HepG2 (cell line): Measurements from ENCODE around the gene CEBPG. TPM values are rescaled to one million over a fixed set of nuclear protein-coding genes. Genes with fewer than 3 reads are reported as not detected.

ENCODE experiments used
- BRCA1 ChIP-seq: sonication (generic); formaldehyde crosslinking; IDR thresholded peaks from 2 replicates; pipeline ENCODE4 v1.4.0; 2020; ENCODE audit warnings: missing genetic modification reagents
- CENPT ChIP-seq: sonication (generic); formaldehyde crosslinking; IDR thresholded peaks from 2 replicates; pipeline ENCODE4 v1.8.0; 2022; ENCODE audit warnings: low read depth, mild to moderate bottlenecking, moderate library complexity, missing genetic modification reagents
- FOXA3 ChIP-seq: IDR thresholded peaks from 2 replicates; pipeline ENCODE4 v1.6.1; 2016; ENCODE audit warnings: missing genetic modification reagents, missing compliant biosample characterization
- HOXA3 ChIP-seq: sonication (generic); formaldehyde crosslinking; IDR thresholded peaks from 2 replicates; pipeline ENCODE4 v1.5.0; 2020; ENCODE audit warnings: missing genetic modification reagents
- HOXA9 ChIP-seq: sonication (generic); formaldehyde crosslinking; IDR thresholded peaks from 2 replicates; pipeline ENCODE4 v1.8.1; 2022; ENCODE audit warnings: missing genetic modification reagents, mild to moderate bottlenecking, moderate library complexity, borderline replicate concordance
- ISX ChIP-seq: sonication (generic); formaldehyde crosslinking; conservative IDR thresholded peaks from 2 replicates; pipeline ENCODE4 v1.5.0; 2020; ENCODE audit warnings: missing genetic modification reagents
- JUND ChIP-seq: sonication (generic); formaldehyde crosslinking; IDR thresholded peaks from 2 replicates; pipeline ENCODE4 v1.8.0; 2022; ENCODE audit warnings: mild to moderate bottlenecking, missing genetic modification reagents
- RELA ChIP-seq: sonication (generic); formaldehyde crosslinking; IDR thresholded peaks from 2 replicates; pipeline ENCODE4 v1.4.0; 2020; ENCODE audit warnings: missing genetic modification reagents
- RFXAP ChIP-seq: sonication (generic); formaldehyde crosslinking; IDR thresholded peaks from 2 replicates; pipeline ENCODE4 v1.4.0; 2020; ENCODE audit warnings: missing genetic modification reagents, borderline replicate concordance
- RORA ChIP-seq: sonication (generic); formaldehyde crosslinking; IDR thresholded peaks from 2 replicates; pipeline ENCODE4 v1.5.0; 2020; ENCODE audit warnings: mild to moderate bottlenecking, missing genetic modification reagents, moderate library complexity
- SIX1 ChIP-seq: sonication (generic); formaldehyde crosslinking; IDR thresholded peaks from 2 replicates; pipeline ENCODE4 v1.4.0; 2020; ENCODE audit warnings: missing genetic modification reagents, borderline replicate concordance
- SP140L ChIP-seq: sonication (generic); formaldehyde crosslinking; IDR thresholded peaks from 2 replicates; pipeline ENCODE4 v1.4.0; 2020; ENCODE audit warnings: missing genetic modification reagents, borderline replicate concordance
- TBP ChIP-seq: sonication (generic); formaldehyde crosslinking; IDR thresholded peaks from 2 replicates; pipeline ENCODE4 v1.5.0; 2020; ENCODE audit warnings: missing genetic modification reagents
- ZNF12 ChIP-seq: sonication (generic); formaldehyde crosslinking; IDR thresholded peaks from 2 replicates; pipeline ENCODE4 v1.5.0; 2020; ENCODE audit warnings: missing genetic modification reagents
- ZNF431 ChIP-seq: sonication (generic); formaldehyde crosslinking; IDR thresholded peaks from 2 replicates; pipeline ENCODE4 v1.9.0; 2022; ENCODE audit warnings: missing genetic modification reagents, low read depth, mild to moderate bottlenecking, borderline replicate concordance
- ZNF629 ChIP-seq: sonication (generic); formaldehyde crosslinking; conservative IDR thresholded peaks from 2 replicates; pipeline ENCODE4 v1.5.0; 2020; ENCODE audit warnings: missing genetic modification reagents
- ZSCAN21 ChIP-seq: sonication (generic); formaldehyde crosslinking; IDR thresholded peaks from 2 replicates; pipeline ENCODE4 v1.8.0; 2022; ENCODE audit warnings: mild to moderate bottlenecking, missing genetic modification reagents, moderate library complexity, borderline replicate concordance
- polyA plus RNA-seq, 8 experiments: library from polyadenylated mRNA; depleted of rRNA in 3 of 8; stranded (reverse) in 7 of 8; unstranded in 1 of 8; fragments of >200 nt; fragmentation: Illumina TruSeq in 4 of 8; extraction: Trizol in 4 of 8; gene quantifications; 2 replicates each; pipeline versions ENCODE4 v1.2.1 to v1.2.3, GENCODE V29; 2011 to 2016; ENCODE audit warnings: low read depth in 4 of 8, missing spikeins in 1 of 8, mixed read lengths in 1 of 8; ENCODE audit not compliant: insufficient read depth in 1 of 8
- total RNA-seq, 5 experiments: library from RNA; depleted of rRNA; stranded (reverse); fragments of >200 nt; fragmentation: Illumina TruSeq; extraction: Trizol; gene quantifications; 2 replicates each; pipeline ENCODE4 v1.2.3, GENCODE V29; 2016; ENCODE audit warnings: low read depth in 1 of 5
- TF ChIP-seq, protein P1 (sequence below): sonication (generic); formaldehyde crosslinking; IDR thresholded peaks from 2 replicates; pipeline ENCODE4 v1.4.0; 2020; ENCODE audit warnings: missing genetic modification reagents; ENCODE audit errors: not compliant biosample characterization
- TF ChIP-seq, protein P2 (sequence below): sonication (generic); formaldehyde crosslinking; IDR thresholded peaks from 2 replicates; pipeline ENCODE4 v1.9.0; 2021; ENCODE audit warnings: missing genetic modification reagents, borderline replicate concordance
- TF ChIP-seq, protein P3 (sequence below): sonication (generic); formaldehyde crosslinking; IDR thresholded peaks from 2 replicates; pipeline ENCODE4 v1.4.0; 2020; ENCODE audit warnings: mild to moderate bottlenecking, missing genetic modification reagents, borderline replicate concordance
- TF ChIP-seq, protein P4 (sequence below): sonication (generic); formaldehyde crosslinking; IDR thresholded peaks from 2 replicates; pipeline ENCODE4 v1.4.0; 2020; ENCODE audit warnings: mild to moderate bottlenecking, missing genetic modification reagents, borderline replicate concordance

Gene CEBPG
- total and polyA plus RNA-seq, 2 of the 13 experiments (the other 11 are each of a cell fraction or from before 2014, with no cell fraction given): 25.7 to 34.3 TPM

DNA sequence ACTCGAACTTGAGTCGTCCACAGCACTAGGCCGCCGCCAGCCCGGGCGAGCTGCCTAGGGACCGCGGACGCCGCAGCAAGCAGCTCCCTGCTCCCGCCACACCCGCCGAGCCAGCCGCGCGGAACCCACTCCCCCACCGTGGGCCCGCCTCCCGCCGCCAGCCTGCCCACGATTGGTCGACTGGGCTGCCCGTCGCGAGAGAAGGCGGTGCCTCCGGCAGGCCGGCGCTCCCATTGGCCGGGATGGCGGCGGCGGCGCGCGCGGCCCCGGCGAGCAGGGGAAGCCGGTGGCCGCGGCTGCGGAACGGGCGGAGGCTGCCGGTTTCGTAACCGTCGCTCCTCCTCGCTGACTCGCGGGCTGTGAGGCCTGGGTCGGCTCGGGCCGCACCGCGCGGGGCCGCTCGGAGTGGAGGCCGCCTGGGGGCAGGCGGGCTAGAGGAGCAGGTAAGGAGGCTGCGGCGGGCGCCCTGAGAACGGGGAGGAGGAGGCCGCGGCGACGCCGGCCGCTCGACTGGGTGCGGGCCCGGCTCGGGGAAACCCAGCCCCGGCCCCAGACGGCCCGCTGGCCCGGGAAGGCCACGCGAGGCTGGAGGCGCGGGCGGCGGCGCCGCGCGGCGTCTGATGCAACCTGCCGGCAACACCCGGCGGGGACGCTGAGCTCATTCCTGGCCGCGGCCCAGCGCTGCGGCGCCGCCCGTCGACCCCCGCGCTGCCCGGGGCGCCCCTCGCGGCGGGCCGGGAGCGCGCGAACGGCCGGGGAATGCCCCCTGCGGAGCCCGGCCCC lies at the start of gene CEBPG (continued):
- peak; percentile 68 for TF ChIP-seq HOXA3
- TF ChIP-seq ZNF12 (CRISPR knock-in tag): peak; percentile 81
- TF ChIP-seq RORA (CRISPR knock-in tag): no peak
- TF ChIP-seq, protein P1, sequence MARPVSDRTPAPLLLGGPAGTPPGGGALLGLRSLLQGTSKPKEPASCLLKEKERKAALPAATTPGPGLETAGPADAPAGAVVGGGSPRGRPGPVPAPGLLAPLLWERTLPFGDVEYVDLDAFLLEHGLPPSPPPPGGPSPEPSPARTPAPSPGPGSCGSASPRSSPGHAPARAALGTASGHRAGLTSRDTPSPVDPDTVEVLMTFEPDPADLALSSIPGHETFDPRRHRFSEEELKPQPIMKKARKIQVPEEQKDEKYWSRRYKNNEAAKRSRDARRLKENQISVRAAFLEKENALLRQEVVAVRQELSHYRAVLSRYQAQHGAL (CRISPR knock-in tag): no peak
- TF ChIP-seq CENPT (CRISPR knock-in tag): no peak
- TF ChIP-seq BRCA1 (CRISPR knock-in tag): no peak; the same call in 1 of the 2 replicates
- no peak for TF ChIP-seq SIX1 (CRISPR knock-in tag)
- no peak for TF ChIP-seq SP140L (CRISPR knock-in tag)
- TF ChIP-seq RELA: no peak
- TF ChIP-seq, protein P2, sequence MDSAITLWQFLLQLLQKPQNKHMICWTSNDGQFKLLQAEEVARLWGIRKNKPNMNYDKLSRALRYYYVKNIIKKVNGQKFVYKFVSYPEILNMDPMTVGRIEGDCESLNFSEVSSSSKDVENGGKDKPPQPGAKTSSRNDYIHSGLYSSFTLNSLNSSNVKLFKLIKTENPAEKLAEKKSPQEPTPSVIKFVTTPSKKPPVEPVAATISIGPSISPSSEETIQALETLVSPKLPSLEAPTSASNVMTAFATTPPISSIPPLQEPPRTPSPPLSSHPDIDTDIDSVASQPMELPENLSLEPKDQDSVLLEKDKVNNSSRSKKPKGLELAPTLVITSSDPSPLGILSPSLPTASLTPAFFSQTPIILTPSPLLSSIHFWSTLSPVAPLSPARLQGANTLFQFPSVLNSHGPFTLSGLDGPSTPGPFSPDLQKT (CRISPR knock-in tag): 0 out of 2 replicates have a peak, but pooled peaks have one; percentile 35
- TF ChIP-seq ZNF629 (CRISPR knock-in tag): no peak
- TF ChIP-seq ISX (CRISPR knock-in tag): no peak
- TF ChIP-seq JUND: no peak
- peak; percentile 70; the same call in 1 of the 2 replicates for TF ChIP-seq ZSCAN21 (CRISPR knock-in tag)
- no peak for TF ChIP-seq HOXA9 (CRISPR knock-in tag)
- no peak; the same call in 1 of the 2 replicates for TF ChIP-seq ZNF431 (CRISPR knock-in tag)
- no peak for TF ChIP-seq TBP (CRISPR knock-in tag)
- TF ChIP-seq, protein P3, sequence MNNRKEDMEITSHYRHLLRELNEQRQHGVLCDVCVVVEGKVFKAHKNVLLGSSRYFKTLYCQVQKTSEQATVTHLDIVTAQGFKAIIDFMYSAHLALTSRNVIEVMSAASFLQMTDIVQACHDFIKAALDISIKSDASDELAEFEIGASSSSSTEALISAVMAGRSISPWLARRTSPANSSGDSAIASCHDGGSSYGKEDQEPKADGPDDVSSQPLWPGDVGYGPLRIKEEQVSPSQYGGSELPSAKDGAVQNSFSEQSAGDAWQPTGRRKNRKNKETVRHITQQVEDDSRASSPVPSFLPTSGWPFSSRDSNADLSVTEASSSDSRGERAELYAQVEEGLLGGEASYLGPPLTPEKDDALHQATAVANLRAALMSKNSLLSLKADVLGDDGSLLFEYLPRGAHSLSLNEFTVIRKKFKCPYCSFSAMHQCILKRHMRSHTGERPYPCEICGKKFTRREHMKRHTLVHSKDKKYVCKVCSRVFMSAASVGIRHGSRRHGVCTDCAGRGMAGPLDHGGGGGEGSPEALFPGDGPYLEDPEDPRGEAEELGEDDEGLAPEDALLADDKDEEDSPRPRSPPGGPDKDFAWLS (CRISPR knock-in tag): no peak
- no peak for TF ChIP-seq FOXA3 (CRISPR knock-in tag)
- TF ChIP-seq RFXAP (CRISPR knock-in tag): no peak
- TF ChIP-seq, protein P4, sequence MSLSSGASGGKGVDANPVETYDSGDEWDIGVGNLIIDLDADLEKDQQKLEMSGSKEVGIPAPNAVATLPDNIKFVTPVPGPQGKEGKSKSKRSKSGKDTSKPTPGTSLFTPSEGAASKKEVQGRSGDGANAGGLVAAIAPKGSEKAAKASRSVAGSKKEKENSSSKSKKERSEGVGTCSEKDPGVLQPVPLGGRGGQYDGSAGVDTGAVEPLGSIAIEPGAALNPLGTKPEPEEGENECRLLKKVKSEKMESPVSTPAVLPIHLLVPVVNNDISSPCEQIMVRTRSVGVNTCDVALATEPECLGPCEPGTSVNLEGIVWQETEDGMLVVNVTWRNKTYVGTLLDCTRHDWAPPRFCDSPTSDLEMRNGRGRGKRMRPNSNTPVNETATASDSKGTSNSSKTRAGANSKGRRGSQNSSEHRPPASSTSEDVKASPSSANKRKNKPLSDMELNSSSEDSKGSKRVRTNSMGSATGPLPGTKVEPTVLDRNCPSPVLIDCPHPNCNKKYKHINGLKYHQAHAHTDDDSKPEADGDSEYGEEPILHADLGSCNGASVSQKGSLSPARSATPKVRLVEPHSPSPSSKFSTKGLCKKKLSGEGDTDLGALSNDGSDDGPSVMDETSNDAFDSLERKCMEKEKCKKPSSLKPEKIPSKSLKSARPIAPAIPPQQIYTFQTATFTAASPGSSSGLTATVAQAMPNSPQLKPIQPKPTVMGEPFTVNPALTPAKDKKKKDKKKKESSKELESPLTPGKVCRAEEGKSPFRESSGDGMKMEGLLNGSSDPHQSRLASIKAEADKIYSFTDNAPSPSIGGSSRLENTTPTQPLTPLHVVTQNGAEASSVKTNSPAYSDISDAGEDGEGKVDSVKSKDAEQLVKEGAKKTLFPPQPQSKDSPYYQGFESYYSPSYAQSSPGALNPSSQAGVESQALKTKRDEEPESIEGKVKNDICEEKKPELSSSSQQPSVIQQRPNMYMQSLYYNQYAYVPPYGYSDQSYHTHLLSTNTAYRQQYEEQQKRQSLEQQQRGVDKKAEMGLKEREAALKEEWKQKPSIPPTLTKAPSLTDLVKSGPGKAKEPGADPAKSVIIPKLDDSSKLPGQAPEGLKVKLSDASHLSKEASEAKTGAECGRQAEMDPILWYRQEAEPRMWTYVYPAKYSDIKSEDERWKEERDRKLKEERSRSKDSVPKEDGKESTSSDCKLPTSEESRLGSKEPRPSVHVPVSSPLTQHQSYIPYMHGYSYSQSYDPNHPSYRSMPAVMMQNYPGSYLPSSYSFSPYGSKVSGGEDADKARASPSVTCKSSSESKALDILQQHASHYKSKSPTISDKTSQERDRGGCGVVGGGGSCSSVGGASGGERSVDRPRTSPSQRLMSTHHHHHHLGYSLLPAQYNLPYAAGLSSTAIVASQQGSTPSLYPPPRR (CRISPR knock-in tag): no peak
